GDM1 (cell line): ENCODE results near the gene MYO5A.
"Not testable (repeated sequence)": the region's sequence is repeated elsewhere in the genome, so short reads cannot be mapped to it uniquely, and the experiment has no call there.

Experiments used
- DNase-seq: peaks from one replicate; lab custom pipeline; 2025; lab: John Stamatoyannopoulos, UW

MYO5A gene

GRCh38 chr15:52419494-52419893 is 109.2 kb downstream of the MYO5A start:
- peak; percentile 1 for DNase-seq

DNA sequence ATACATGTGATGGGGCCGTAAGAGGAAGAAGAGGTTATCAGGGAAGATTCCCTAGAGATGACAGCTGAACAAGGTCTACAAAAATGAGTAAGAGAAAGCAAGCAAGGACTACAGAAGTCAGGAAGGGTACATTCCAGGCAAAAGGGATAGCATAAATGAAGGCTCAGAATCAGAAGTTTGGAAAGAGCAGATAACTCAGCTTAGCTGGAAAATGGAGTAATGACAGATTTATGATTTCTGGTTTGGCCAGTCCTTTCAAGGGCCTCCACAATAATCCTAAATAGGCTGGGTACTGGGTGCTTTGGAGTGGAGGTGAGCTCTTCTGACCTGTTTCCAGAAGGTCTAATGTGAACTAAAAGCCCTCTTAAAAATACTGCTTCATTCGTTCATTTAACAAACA is 110.7 kb downstream of the MYO5A start:
- DNase-seq = no peak

GRCh38 chr15:52417521-52417920 is 111.2 kb downstream of the MYO5A start:
- DNase-seq = no peak

DNA sequence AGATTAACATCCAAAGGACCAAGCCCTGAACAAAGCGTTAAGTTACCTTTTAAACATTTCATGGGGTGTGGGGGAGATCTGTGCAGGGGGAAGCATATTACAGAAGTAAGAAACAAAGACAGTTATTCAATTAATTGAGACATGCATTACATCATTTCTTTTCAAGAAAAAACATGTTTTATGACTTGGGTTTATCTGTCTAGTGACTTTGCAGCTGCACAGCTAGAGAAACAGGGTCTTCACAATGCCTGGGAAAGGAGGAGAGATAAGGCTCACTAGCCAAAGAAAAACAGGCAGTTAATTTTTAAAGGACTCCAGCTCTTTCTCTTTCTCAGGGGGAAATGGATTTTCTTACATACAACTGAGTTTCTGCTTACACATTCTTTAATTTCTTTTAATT is 112.1 kb downstream of the MYO5A start:
- DNase-seq = not testable (repeated sequence)

DNA sequence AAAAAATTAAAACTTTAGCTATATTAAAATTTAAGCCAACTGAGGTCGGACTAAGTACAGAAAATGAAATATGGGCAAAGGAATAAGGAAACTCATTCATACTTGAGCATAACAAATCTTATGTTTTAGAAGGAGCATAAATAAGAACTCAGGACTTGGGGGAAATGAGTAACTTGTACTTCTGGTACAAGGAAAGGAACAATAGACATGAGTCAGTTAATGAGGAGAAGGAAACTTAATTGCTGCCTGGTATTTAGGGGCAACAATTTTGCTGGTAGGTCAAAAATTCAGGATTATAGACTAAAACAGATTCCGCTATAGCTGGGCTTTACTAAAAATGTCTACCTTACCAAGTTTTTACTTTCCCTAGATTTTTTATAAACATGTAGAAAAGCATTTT is 113.1 kb downstream of the MYO5A start:
- DNase-seq = no peak

- no peak for DNase-seq
Measured at GRCh38 chr15:52414936-52415335, 113.7 kb downstream of the MYO5A start.

DNA sequence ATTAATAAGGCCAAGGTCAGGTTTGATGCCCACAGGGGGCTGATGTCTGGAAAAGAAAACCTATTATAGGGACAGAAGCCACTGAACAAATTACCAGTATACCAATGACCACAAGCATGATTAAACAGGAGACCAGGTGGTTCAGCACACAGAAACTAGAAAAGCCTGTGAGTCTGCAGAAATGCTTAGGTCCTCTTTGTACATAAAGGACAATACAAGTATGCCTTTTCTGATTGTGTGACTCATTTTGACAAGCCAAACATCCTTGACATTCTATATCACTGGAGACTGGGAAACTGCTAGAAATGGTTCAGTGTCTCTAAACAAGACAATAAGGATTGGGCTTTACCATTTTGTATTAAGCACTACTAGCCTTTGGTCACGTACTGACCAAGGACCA is 119.9 kb downstream of the MYO5A start:
- DNase-seq = no peak

DNA sequence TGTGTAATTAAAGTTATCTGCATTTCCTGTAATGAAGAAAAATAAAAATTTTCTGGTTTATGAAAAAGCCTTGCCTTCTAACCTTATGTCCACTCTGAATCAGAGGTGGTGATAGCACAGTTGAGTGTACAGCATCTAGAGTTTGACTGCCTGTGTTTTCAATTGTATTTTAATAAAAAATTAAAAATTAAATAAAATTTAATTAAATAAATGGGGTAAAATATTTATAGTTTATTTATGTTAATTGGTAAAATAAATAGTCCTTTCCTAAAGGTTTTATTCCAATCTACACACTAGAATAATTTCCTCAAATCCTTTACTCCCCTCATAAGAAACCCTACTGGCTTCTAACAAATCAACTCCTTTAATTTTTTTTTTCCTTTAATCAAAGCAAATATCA is 121.3 kb downstream of the MYO5A start:
- no peak for DNase-seq

GRCh38 chr15:52406601-52407000 is 122.1 kb downstream of the MYO5A start:
- no peak for DNase-seq

GRCh38 chr15:52405856-52406255 is 122.8 kb downstream of the MYO5A start:
- DNase-seq = no peak

GRCh38 chr15:52397118-52397517 is 131.6 kb downstream of the MYO5A start:
- no peak for DNase-seq

DNA sequence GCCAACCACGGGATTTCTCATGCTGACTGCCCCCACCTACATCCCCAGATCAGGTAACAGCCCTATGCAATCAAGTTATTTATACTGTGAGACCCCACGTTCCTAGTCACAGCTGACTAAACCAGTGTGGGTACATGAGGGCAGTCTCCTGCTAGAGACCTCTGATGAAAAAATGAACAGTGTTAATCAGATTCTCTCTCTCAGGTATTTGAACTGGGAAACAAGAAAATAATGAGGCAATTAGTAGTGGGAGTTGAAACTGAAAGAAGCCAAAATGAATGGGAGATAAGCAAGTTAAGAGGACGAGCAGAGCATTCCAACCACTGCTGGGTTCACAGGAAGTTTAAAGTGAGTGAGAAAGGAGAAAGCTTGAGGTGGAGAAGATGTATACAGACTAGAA is 134.6 kb downstream of the MYO5A start:
- DNase-seq = no peak

- DNase-seq = no peak
Measured at GRCh38 chr15:52392008-52392687, 136.5 kb downstream of the MYO5A start.

DNA sequence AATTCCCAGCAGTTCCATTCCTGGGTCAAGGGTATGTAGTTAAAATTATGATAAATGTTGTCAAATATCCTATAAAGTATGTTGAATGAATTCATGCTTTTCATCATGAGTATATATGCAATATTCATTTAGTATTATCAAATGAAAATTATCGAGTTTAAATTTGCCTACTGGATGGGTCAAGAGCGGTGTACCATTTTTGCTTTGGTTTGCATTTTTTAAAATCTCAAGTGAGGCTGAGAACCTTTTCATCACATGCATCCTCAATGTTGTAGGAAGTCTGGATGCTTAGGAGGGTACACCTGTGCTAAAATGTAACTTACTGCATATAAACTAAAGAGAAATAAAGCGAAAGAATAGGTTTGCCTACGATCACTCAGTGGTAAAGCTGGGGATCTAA is 137.6 kb downstream of the MYO5A start:
- no peak for DNase-seq

- DNase-seq = no peak
Measured at GRCh38 chr15:52385670-52386069, 143.0 kb downstream of the MYO5A start.

- DNase-seq = no peak
Measured at GRCh38 chr15:52383100-52383588, 145.5 kb downstream of the MYO5A start.

- no peak for DNase-seq
Measured at GRCh38 chr15:52382647-52383046, 146.0 kb downstream of the MYO5A start.

GRCh38 chr15:52379395-52380106 is 149.1 kb downstream of the MYO5A start:
- DNase-seq = no peak

- no peak for DNase-seq
Measured at GRCh38 chr15:52378746-52379394, 149.8 kb downstream of the MYO5A start.

- no peak for DNase-seq
Measured at GRCh38 chr15:52370010-52370409, 158.7 kb downstream of the MYO5A start.

GRCh38 chr15:52369455-52369854 is 159.2 kb downstream of the MYO5A start:
- no peak for DNase-seq

DNA sequence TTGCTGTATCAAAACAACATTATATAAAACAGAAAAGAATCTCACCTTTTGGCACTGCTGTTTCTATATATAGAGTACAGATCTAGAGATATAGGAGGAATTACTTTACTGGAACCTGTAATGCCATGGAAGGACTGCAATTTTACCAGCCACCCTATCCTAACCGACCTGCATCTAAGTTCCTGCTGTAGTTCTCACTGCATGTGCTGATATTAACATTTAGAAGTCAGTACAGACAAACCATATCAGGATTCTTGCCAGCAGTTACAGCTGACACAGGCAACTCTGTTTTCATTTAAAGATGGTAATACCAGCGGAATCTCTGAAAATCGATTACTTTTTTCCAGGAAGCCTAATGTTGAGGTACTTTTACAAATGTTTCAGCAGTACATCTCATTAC is 159.7 kb downstream of the MYO5A start:
- DNase-seq = no peak

DNA sequence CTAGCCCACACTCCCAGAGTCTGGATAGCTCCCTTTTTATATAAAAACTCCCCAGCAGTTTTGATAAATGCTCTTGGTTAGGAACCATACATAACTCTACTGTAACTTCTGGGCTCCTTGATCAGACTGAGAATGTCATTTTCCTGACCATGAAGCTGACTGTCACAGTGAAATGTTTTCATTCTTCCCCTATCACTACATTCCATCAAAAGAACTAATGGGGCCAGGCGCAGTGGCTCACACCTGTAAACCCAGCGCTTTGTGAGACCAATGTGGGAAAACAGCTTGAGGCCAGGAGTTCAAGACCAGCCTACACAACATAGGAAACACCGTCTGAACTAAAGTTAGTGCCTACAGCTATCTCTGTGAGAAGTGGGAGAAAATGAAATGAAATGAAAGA is 160.3 kb downstream of the MYO5A start:
- DNase-seq = no peak
